Gastrocnemius medialis (tissue), 4 donors: ENCODE results near the gene LHFPL6.

Experiments
- POLR2A ChIP-seq, 2 donors: fragments of 450-650 bp; IDR thresholded peaks; one replicate each; pipeline ENCODE4 v1.6.1; 2017; ENCODE audit warnings: antibody characterized with exemption in 2 of 2, mild to moderate bottlenecking in 2 of 2, moderate library complexity in 2 of 2
- TF ChIP-seq, protein P1 (sequence below), 5 experiments: fragments of 450-650 bp in 3 of 5; fragments of 200-600 bp in 2 of 5; sonication (generic) in 2 of 5; IDR thresholded peaks in 4 of 5; conservative IDR thresholded peaks in 1 of 5; 1 replicate in 4 of 5; 2 replicates in 1 of 5; pipeline ENCODE4 v1.5.1; 2016 to 2019; ENCODE audit warnings: antibody characterized with exemption in 5 of 5, mild to moderate bottlenecking in 3 of 5, moderate library complexity in 3 of 5

DNA sequence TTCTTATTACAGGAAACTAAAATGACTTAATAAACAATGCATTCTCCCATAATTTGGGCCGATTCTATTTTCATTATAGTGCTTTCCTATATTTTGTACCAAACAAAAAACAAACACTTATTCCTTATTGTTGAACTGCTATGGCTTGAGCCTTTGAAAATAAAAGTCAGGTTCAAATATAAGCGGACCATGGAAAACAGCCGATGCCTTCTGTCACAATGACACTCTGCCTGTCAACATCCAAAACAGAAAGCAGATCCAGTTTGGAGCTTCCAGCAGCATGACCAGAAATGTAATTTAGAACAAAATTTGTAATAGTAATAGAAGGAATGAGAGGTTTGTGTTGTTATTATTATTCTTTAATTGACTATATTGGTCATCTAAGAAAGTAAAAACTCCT is 194.5 kb downstream of the LHFPL6 start:
- TF ChIP-seq, protein P1, sequence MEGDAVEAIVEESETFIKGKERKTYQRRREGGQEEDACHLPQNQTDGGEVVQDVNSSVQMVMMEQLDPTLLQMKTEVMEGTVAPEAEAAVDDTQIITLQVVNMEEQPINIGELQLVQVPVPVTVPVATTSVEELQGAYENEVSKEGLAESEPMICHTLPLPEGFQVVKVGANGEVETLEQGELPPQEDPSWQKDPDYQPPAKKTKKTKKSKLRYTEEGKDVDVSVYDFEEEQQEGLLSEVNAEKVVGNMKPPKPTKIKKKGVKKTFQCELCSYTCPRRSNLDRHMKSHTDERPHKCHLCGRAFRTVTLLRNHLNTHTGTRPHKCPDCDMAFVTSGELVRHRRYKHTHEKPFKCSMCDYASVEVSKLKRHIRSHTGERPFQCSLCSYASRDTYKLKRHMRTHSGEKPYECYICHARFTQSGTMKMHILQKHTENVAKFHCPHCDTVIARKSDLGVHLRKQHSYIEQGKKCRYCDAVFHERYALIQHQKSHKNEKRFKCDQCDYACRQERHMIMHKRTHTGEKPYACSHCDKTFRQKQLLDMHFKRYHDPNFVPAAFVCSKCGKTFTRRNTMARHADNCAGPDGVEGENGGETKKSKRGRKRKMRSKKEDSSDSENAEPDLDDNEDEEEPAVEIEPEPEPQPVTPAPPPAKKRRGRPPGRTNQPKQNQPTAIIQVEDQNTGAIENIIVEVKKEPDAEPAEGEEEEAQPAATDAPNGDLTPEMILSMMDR (IDR thresholded peaks at IDR 0.05 in 4 of 5, conservative IDR thresholded peaks at IDR 0.05 in 1 of 5): no peak
- TF ChIP-seq POLR2A (IDR thresholded peaks at IDR 0.05): no peak
